ENCODE measurements around the gene PDE4D.

PDE4D gene

GRCh38 chr5:59238126-59238902 lies 655.2 kb downstream of the PDE4D start:
- no peak for DNase-seq

GRCh38 chr5:59236986-59237385 lies 656.5 kb downstream of the PDE4D start:
- no peak for DNase-seq

- DNase-seq = no peak
Measured at GRCh38 chr5:59236448-59236847, 657.1 kb downstream of the PDE4D start.

- no peak for DNase-seq
Measured at GRCh38 chr5:59234236-59234635, 659.3 kb downstream of the PDE4D start.

GRCh38 chr5:59231221-59231931 lies 662.1 kb downstream of the PDE4D start:
- no peak for DNase-seq

- DNase-seq = no peak
Measured at GRCh38 chr5:59222687-59223511, 670.6 kb downstream of the PDE4D start.

- DNase-seq = no peak
Measured at GRCh38 chr5:59221769-59222168, 671.8 kb downstream of the PDE4D start.

- DNase-seq = no peak
Measured at GRCh38 chr5:59218424-59219045, 675.0 kb downstream of the PDE4D start.

GRCh38 chr5:59216841-59217240 lies 676.7 kb downstream of the PDE4D start:
- no peak for DNase-seq

GRCh38 chr5:59212596-59212995 lies 680.9 kb downstream of the PDE4D start:
- DNase-seq = no peak

GRCh38 chr5:59209758-59210359 lies 683.7 kb downstream of the PDE4D start:
- DNase-seq = no peak

- DNase-seq = no peak
Measured at GRCh38 chr5:59208474-59208873, 685.1 kb downstream of the PDE4D start.

GRCh38 chr5:59207401-59207800 lies 686.1 kb downstream of the PDE4D start:
- no peak for DNase-seq

GRCh38 chr5:59206132-59206581 lies 687.4 kb downstream of the PDE4D start:
- DNase-seq = no peak

- DNase-seq = no peak
Measured at GRCh38 chr5:59204114-59204897, 689.2 kb downstream of the PDE4D start.

- no peak for DNase-seq
Measured at GRCh38 chr5:59199868-59200267, 693.7 kb downstream of the PDE4D start.

GRCh38 chr5:59198832-59199231 lies 694.7 kb downstream of the PDE4D start:
- no peak for DNase-seq

- no peak for DNase-seq
Measured at GRCh38 chr5:59198365-59198764, 695.2 kb downstream of the PDE4D start.

GRCh38 chr5:59197911-59198310 lies 695.6 kb downstream of the PDE4D start:
- no peak for DNase-seq

- DNase-seq = no peak
Measured at GRCh38 chr5:59193616-59194319, 699.8 kb downstream of the PDE4D start.

GRCh38 chr5:59190746-59191145 lies 702.8 kb downstream of the PDE4D start:
- no peak for DNase-seq

All from T-helper 9 cell (primary cell).